Stimulated activated CD4-positive, alpha-beta T cell treated with anti-CD3 and anti-CD28 coated beads, Interleukin-4, amount 100 ng/mL, for 4 hours (primary cell): Measurements from ENCODE around the gene PLXNB2.

Experiments used
- DNase-seq, 2 experiments: peaks; one replicate each; pipeline ENCODE4 v3.0.0-alpha.2; 2020

The PLXNB2 gene

DNA sequence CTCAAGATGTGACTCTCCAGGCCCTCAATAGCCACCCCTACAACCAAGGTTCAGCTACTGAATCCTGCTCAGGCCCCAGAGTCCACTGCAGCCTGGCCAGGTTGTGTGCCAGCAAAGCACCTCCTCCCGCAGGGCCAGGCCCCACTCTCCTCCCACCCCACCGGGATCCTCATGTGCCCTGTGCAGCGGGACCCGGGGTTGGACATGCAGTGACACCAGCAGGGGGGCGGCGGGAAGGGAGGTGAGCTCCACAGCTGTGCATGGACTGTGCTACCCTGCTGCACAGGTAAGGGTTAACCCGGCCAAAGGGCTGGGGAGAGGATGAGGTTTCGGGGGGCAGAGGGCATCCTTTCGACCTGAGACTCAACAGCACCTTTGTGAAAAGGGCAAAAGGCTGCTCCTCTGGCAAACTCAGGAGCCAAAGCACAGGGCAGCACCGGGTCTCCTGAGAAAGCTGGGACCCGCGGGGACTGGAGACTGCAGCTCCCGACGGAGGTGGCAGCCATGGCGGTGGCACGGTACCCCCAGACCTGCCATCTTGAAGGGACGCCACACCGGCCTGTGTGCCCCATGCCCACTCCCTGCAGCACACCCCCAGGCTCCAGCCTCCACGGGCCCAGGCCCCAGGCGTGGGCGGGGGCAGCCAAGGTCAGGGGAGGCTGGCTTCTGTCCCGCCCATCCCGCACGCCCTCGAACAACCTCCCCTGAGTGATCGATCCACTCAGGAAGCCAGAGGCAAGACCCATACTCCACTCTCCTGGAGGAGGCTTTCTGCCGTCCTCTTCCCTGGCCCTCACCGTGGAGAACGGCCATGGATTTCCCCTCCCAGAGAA is 10.6 kb downstream of the PLXNB2 start:
- no peak for DNase-seq

- no peak for DNase-seq
These were observed 13.2 kb downstream of the PLXNB2 start for GRCh38 chr22:50294319-50294656.

- no peak for DNase-seq
These were observed 13.8 kb downstream of the PLXNB2 start for GRCh38 chr22:50293441-50294318.

GRCh38 chr22:50292643-50293440 is 14.6 kb downstream of the PLXNB2 start:
- DNase-seq = no peak

GRCh38 chr22:50289942-50290630 is 17.4 kb downstream of the PLXNB2 start:
- no peak for DNase-seq

- DNase-seq = no peak
These were observed 18.1 kb downstream of the PLXNB2 start for GRCh38 chr22:50289151-50289941.

GRCh38 chr22:50287731-50288130 is 19.7 kb downstream of the PLXNB2 start:
- DNase-seq = no peak

- no peak for DNase-seq
These were observed 20.6 kb downstream of the PLXNB2 start for GRCh38 chr22:50286701-50287318.

- DNase-seq = no peak
These were observed 21.2 kb downstream of the PLXNB2 start for GRCh38 chr22:50286275-50286674.

DNA sequence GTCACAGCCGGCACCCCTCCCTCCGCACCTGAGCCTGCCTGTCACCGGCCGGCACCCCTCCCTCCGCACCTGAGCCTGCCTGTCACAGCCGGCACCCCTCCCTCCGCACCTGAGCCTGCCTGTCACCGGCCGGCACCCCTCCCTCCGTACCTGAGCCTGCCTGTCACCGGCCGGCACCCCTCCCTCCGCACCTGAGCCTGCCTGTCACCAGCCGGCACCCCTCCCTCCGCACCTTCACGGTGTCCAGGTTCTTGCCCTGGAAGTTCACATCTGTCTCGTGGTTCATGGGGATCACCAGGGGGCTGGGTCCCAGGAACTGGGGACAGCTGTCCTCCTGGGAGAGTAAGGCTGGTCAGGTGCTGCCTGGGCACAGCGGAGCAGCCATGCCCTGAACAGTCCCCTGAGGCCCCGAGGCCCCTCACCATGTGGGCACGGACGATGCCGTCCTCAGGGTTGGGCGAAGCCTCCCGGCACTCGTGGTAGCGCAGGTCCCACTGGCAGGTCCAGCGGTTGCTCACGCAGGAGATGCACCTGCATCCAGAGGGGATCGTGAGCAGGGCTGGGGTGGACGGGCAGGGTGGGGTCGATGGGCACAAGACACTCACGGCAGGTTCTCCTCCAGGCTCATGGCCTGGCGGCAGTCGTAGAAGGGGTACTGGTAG is 21.7 kb downstream of the PLXNB2 start:
- no peak for DNase-seq

- no peak for DNase-seq
These were observed 23.0 kb downstream of the PLXNB2 start for GRCh38 chr22:50284479-50284878.

- DNase-seq = no peak
These were observed 23.6 kb downstream of the PLXNB2 start for GRCh38 chr22:50283821-50284220.

DNA sequence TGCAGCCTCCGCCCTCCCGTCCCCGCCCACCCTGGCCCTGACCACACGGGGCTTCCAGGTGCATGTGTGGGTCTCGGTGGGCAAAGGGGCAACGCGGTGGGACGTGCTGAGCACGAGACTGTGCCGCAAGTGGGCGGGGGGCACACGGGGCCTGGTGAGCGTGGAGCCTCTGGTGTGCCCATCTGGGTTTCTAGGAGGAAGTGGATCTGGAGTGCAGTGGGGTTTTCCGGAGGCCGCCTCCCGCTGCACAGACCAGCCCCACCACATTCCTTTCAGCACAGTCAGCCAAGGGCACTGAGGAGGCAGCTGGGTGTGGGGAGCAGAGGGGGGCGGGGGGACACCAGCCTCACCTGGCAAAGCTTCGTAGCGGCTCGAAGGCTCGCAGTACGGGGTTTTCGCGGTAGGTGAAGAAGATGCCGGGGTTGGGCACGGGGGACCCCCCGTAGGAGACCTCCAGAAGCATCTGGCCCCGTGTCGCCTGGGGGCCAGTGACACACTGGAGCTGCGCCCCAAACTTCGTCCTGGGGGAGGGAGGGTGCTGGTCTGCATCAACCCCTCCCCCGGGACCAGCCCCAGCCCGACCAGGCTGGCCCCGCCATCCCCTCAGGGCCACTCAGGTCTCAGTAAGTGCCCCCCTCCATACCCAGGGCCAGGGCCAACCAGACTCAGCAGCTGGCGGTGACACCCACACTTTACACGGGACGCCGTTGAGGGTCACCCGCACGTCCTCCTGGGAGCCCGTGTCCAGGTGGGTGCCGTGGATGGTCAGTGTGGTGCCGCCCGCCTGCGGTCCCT is 24.9 kb downstream of the PLXNB2 start:
- no peak for DNase-seq

DNA sequence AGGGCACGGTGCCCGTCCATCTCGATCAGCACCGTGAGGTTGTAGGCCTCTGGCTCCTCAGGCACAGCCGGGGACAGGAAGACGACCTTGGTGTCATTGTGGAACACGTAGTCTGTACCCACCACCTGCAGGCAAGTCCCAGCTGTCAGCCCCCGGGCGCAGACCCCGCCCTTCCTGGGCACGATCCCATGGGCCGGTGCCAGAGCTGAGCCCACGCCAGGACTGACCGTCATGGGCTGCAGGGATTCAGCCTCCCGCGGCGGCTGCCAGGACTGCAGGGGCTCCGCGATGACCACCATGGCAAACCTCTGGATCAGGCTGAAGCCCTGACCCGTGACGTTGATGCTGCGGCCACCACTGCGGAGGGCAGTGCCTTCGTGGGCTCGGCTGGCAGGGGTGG is 25.5 kb downstream of the PLXNB2 start:
- no peak for DNase-seq

- DNase-seq = no peak
These were observed 26.1 kb downstream of the PLXNB2 start for GRCh38 chr22:50281384-50281760.

DNA sequence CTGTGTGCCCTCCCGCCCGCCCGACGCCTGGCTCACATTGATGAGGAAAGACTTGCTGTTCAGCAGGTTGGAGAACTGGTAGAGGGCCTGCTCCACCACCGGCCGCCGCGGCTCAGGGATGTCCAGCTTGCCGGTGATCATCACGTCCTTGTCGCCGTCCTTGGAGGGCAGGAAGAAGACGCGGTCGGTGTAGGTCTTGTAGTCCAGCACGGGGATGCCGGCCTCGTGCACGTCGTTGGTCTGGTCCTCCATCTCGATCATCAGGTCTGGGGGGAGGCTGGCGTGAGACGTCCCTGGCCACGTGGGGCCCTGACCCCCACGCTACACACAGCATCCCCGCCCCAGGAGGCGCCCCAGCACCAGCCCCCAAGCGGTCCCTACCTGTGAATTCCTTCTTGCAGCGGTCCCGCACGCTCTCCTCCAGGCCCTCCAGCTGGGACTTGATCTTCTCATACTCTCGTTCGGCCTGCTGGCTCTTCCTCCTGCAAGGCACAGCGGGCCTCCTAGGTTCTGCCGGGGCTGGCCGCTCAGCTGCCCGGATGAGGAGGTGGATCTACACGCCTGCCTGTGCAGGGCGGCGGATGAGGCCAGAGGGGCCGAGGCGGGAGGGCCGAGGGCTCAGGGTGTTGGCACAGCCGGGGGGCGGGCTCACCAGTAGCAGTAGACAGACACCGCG is 26.6 kb downstream of the PLXNB2 start:
- no peak for DNase-seq

DNA sequence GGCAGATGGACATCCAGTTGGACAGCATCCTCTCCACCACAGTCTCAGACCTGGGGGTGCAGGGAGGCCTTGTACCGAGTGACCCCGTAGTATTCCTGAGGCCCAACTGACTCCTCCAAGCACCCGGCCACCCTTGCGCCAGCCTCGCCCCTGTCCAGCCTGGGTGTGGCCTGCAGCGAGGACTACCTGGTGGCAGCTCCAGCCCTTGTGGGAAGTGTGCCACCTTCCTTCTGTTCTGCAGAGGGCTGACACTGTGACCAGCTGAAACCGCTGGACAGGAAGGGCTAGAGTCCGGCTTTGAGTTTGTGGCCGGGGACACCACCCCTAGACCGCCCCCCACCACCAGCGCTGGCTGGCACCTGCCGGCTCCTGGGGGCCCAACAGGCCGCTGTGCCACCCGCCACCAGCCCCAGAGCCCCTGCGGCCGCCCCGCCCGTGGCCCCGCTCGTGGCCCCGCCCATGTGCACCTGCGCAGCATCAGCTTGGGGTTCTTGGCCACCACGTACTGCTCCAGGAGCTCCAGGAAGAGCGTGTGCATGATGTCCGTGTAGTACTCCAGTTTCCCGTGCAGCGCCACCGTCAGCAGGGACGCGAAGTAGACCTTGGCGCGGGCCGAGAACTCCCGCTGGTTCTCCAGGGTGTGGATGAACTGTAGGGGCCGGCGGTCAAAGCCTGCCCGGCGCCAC is 27.3 kb downstream of the PLXNB2 start:
- DNase-seq = no peak

- no peak for DNase-seq
These were observed 28.4 kb downstream of the PLXNB2 start for GRCh38 chr22:50278956-50279619.
